GM18502 (cell line): Measurements from ENCODE around the gene MRPL9.
"Not testable (repeated sequence)": the region's sequence is repeated elsewhere in the genome, so short reads cannot be mapped to it uniquely, and the experiment has no call there.

Source experiments
- ATAC-seq: cut with Tn5 transposase; IDR thresholded peaks from one replicate; pipeline ENCODE4 v1.9.1; 2021; ENCODE audit warnings: mild to moderate bottlenecking; ENCODE audit not compliant: unreplicated experiment, poor library complexity

MRPL9 gene

DNA sequence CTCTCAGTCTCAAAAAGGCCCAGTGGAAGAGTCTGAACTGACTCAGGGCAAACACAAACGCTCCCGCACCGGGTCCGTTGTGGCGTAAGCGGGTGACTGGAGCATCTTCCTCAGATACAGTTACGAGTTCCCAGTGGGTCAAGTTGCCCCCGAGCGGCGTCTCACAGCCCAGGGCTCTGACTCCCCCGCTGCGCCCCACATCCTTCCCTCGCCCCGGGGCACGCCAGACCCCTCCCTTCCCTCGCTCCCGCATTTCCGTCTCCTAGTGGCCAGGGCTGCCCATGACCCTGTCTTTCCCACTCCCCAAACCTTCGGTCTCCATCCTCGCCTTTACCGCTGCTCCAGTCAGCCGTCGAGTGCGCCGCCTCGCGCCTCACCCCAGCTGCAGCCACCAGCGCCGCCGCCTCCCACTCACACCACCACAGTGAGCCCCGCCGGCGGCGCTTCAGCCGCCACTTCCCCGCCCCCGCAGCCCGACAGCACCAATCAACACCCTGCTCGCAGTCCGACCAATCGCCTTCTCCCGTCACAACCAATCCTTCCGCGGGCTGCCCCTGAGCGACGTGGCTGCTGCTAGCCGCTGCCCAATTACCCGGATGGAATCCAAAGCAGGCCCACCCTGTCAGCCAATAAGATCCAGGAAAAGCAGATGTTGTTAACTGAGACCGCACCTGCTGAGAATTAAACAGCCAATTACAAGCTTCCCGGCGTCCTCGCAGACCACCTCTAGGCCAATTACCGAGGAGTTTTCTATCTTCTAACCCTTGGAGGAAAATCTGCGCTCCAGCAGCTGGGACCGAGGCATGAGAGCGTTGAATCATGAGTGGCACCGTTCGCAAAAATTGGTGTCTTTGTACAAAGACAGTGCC, 27.0 kb upstream of the MRPL9 start, which contains the start of gene TDRKH:
TSS of gene TDRKH (minus strand) at position 430 of the 869 bp plus-strand sequence. CDS start 7,478 bp downstream, outside the sequence.
- ATAC-seq: peak; percentile 92

DNA sequence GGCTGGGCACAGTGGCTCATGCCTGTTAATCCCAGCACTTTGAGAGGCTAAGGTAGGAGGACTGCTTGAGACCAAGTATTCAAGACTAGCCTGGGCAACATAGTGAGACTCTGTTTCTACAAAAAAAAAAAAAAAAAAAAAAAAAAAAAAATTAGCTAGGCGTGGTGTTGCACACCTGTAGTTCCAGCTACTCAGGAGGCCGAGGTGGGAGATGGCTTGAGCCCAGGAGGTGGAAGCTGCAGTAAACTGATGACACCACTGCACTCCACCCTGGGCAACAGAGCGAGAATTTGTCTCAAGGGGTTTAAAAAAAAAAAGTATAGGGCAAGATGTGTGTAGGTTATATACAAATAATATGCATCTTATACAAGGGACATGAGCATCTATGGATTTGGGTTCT, 24.4 kb upstream of the MRPL9 start:
- ATAC-seq: no peak

DNA sequence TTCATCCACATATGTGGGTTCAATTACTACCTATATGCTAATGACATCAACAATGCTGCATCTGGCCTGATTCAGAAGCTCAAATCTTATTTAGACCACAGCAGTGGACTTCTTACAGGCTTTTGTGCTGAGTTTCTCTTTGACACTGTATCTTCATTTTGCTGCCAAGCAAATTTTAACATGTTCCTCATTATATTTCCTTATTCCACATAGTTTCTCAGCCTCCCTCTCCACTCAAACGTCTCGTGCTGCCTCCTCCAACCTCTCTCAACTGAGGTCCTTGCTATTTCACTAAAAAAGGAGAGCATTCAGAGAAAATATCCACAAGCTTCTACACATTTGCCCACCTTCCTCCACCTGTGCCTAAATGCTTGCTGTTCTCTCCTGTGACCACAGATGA, 20.5 kb upstream of the MRPL9 start:
- no peak for ATAC-seq

DNA sequence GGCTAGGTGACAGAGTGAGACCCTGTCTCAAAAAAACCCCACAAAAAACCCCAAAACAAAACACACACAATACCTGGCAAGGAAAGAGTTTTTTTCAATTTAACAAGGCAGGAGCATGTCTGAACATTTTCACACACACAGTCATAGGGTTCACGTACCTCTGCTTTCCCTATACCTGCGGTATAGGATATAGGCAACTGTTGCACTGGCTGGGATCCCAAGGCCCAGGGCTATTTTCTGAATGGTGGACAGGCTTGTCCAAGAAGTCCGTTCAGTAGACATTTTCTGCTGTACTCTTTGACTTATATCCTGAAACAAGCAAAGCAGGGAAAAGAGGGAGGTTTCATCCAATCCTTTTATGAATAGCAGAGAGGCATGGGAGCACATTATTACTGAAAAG, 19.4 kb upstream of the MRPL9 start:
- no peak for ATAC-seq

DNA sequence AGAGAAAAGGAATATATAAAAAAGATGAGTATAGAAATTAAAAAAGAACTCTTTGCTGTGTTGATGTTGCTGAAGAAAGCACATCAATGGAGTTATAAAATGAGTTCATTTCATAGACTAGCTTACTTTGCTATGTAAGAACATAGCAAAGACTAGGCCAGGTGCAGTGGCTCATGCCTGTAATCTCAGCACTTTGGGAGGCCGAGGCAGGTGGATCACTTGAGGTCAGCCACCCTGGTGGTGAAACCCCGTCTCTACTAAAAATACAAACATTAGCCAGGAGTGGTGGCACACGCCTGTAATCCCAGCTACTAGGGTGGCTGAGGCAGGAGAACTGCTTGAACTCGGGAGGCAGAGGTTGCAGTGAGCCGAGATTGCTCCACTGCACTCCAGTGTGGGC, 18.7 kb upstream of the MRPL9 start:
- not testable (repeated sequence) for ATAC-seq

DNA sequence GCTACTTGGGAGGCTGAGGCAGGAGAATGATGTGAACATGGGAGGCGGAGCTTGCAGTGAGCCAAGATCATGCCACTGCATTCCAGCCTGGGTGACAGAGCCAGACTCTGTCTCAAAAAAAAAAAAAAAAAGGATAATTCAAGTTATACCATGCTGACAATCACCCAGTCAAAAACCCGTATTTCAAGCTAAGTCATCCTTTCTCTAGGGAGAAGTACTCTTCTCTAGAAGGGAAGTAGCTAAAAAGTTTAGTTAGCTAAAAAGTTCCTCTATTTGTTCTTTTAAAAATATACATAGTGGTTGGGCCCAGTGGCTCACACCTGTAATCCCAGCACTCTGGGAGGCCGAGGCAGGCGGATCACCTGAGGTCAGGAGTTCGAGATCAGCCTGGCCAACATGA, 17.4 kb upstream of the MRPL9 start:
- not testable (repeated sequence) for ATAC-seq

DNA sequence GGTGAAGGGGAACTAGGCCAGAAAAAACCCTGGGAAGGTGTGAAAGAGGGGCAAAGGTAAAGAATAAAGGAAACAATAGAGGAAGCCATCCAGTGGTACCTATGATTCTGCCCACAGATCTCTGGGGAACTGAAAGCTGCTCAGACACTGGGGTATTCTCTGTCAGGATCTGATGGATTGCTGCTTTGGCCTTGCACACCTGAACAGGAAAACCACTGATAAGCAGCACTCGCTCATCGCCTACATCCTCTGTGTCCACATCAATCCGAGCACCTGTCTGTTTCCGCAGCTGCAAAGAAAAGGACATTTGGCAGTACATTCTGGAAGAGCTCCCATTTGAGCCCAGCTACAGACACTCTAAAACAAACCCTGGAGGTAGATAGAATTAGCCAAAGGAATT, 16.6 kb upstream of the MRPL9 start:
- no peak for ATAC-seq

DNA sequence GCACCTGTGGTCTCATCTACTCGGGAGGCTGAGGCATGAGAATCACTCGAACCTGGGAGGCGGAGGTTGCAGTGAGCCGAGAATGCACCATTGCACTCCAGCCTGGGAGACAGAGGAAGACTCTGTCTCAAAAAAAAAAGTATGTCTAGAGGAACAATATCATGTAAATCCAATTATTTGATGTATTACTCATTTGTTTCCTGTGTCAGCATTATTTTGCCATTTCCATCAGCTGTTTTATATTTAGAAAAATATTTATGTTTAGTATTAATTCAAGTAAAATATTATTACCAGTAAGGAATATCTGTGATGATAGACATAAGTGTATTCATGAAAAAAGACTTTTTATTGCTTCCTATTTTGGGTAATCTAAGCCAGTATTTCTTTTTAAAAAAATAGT, 14.0 kb upstream of the MRPL9 start:
- ATAC-seq: no peak

DNA sequence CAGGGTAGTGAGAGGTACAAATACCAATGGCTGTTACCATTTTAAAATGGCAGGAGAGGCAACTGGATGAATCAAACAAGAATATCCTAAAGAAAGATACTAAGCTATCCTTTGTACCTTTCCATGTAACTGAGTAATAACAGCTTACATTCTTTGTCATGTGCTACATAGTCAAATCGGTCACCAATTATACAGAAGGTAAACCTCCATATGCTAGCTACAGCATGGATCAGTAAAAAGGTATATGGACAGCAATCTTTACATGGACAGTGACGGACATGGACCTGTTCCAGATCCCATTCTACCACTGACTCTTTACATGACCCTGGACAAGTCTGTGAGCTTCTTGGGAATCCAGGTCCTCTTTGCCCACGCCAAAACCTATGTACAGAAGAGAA, 13.4 kb upstream of the MRPL9 start:
- no peak for ATAC-seq

DNA sequence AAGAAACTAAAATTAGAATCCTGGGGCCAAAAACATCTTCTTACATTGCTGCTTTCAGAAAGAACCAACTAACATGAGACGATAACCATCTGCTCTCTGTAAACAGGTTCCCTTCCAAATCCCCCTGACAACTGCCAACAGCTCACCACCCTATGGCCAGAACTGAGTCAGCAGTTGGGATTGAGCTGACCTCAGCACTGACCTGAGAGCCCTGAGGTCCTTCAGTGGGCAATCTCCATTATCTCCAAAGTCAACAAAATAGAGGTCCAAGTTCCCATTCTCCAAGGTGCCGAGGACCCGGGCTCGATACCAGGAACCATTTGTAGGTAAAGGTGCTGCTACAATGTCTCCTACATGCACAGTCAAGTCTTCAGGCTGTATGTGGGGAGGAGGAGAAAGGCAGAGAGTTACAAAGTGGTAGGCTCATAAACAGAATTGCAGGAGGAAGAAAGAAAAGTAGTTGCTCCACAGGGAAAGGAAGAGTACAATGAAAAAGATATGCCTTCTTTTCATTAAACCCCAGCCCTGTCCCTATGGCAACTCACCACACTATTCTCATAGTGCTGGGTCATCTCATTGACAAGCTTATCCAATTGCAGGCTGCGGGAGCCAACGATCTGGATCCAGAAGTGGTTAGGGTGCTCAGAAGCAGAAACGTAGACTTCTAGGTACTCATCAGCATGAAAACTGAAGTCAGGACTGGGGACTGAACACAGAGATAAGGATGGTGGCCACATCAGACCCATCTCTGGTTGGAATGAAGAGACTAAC, 12.8 kb upstream of the MRPL9 start:
- no peak for ATAC-seq

DNA sequence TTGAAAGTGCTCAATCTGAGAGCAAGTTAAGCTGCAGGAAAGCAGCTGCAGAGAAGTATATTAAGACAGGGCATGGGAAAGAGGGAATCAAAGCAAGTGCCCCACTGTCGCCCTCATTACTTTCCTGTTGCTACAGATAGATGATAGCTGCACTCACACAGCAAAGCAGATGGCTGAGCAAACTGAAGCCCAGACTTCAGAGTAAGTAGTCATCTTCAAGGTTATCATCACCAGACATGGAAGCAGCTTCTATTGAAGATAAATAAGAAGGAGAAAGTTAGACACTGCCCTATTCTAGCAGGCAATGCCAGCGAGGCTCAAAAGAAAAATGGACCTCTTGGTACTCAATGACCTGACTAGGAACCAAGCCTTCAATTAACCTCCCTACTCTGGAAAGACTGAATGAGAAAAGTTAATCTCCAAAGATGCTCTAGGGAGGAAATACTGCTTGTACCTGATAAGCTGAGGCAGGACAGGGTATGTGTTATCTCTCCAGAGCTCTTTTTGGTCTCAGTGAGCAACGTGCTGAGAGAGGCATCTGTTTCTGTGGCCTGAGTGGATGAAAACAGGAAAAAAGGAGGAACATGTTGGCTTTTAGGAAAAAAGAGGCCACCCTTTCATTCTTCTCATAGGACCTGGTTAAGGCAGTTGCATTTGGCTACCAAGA, 11.1 kb upstream of the MRPL9 start:
- ATAC-seq: no peak

DNA sequence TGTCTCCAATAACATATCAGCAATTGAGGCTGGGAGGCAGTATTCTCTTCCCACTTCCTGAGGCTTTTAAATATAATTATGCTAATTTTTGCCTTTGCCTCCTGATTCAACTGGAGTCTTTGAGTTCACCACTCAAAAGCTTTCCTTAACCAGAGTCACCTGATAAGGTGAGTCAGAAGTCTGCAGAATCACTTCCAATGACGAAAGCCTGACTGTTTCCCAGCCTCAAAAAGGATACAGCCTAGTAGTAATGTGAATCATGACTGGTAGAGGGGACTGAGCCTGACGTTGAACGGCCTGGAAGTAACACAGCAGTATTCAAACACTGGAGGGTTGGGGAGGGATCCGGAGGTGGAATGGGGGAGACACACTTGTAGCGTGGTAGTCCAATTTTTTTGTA, 10.4 kb upstream of the MRPL9 start:
- ATAC-seq: no peak

DNA sequence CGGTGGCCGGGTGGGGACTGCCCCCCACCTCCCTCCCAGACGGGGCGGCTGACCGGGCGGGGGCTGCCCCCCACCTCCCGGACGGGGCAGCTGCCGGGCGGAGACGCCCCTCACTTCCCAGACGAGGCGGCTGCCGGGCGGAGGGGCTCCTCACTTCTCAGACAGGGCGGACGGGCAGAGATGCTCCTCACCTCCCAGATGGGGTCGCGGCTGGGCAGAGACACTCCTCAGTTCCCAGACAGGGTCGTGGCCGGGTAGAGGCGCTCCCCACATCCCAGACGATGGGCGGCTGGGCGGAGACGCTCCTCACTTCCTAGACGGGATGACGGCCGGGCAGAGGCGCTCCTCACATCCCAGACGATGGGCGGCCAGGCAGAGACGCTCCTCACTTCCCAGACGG, 6.0 kb upstream of the MRPL9 start:
- not testable (repeated sequence) for ATAC-seq

DNA sequence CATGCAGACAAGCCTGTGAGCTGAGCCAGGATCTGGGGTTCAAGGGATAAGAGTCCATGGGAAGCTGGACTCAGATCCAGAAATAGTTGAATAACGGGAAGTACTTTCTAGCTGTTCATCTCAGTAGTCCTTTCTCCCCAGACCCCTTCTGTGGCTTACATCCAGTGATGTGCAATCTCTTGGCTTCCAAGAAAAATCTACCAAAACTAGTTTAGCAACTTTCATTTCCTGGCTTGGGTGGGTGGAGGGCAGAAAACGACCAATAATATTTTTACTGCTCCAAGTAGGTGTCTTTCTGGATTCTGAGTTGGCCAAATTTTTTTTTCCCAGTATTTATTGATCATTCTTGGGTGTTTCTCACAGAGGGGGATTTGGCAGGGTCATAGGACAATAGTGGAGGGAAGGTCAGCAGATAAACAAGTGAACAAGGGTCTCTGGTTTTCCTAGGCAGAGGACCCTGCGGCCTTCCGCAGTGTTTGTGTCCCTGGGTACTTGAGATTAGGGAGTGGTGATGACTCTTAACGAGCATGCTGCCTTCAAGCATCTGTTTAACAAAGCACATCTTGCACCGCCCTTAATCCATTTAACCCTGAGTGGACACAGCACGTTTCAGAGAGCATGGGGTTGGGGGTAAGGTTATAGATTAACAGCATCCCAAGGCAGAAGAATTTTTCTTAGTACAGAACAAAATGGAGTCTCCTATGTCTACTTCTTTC, 5.2 kb upstream of the MRPL9 start:
- not testable (repeated sequence) for ATAC-seq

DNA sequence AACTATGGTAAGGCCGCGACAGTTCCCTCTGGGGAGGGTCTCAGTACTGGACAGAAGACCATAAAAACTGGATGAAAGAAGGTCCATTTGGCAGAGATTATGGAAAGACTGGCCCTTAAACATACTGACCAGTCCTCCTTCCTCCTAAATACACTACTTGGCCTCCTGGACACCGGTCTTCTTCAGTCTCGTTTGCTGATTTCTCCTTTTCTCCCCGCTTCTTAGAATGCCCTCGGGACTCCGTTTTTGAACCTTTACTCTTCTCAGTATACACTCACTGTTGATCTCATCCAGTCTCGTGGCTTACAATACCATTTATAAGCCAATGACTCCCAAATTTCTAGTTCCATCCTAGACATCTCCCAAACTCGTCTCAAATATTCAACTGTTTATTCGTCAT, 694 bp upstream of the MRPL9 start:
- no peak for ATAC-seq

DNA sequence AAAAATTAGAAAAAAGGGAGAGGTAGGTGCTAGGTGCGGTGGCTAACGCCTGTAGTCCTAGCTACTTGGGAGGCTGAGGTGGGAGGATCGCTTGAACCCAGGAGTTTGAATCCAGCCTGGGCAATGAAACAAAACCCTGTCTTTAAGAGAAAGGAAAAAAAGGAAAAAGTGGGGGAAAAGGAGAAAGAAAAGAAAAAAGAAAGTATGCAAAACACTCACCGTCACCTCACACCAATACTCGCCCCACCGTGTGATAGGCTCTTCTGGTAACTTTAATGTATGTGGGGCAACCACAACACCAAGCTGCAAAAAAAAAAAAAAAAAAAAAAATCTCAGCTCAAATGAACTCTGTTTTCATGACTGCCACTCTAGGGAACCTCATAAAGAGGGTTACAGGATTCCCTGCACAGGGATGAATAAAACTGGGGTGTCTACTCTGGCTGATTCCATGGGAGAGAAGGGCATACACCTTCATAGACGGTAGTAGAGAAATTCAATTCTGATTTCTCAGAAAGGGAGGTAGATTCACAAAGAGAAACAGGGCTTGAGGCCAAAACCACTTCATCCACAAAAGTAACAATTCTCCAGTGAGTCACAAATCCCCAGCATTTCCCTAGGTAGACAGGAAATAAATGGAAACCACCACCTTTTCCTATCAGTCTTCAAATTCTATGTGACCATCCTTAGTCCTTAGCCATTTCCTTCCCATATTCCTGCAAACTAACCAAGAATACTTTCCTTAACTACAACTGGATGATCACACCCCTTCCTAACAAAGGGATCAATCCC, 2.5 kb downstream of the MRPL9 start:
- ATAC-seq: no peak

DNA sequence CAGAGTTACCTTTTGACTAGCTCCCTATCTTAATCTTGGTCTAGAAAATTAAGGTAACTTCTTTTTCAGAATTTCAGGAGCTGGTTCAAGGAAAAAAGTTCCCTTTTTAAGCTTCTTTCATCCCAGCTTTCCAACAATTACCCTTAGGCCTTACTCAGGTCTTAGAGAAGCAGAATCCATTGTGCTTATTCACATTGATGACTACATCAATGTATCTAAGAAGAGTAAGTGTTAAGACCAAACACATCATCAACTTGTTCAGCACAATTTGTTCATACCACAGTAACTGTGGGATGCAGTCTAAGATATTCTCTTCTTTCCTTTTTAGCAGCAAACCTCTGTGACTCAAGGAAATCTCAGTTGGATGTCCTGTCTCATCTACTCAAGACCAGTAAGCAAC, 4.1 kb downstream of the MRPL9 start:
- no peak for ATAC-seq

DNA sequence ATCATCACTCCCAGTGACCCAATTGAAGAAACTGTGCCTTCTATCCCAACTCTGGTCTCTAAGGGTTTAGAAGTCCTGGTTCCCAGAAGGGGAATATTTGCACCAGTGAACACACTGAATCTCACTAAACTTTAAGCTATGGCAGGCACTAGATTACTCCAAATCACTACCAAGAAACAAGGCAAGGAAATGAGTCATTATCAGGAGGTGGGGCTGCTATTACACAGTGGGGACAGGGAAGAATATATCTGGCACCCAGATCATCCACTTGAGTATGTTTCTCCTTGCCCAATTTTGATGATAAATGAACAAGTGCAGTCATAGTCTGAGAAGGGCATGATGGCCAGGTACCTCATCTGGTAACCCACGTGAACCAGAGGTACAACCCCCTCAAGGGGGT, 7.0 kb downstream of the MRPL9 start:
- ATAC-seq: no peak

DNA sequence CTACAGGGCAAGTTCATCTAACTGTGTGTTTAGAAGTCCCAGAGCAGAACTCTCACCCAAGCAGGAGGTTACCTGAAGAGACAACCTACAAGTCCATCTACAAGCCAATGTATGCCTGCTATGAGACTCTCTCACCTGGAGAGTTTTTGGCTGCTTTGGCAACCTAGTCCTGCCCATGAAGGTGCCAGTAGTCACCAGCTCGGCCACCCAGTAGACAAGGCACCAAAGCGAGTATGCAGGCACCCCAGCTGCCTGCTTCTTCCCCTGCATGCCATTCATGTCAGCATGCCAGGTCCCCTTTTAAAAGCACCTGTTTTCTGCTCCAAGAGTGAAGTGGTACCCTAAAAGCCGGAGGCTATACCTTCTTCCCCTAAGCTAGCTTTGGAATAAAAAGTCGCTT, 21.8 kb downstream of the MRPL9 start:
- no peak for ATAC-seq
